ENCODE data around the gene ZNF260.

GRCh38 chr19:36488846-36489117 is 39.3 kb downstream of the ZNF260 start:
- TF ChIP-seq, protein P1, sequence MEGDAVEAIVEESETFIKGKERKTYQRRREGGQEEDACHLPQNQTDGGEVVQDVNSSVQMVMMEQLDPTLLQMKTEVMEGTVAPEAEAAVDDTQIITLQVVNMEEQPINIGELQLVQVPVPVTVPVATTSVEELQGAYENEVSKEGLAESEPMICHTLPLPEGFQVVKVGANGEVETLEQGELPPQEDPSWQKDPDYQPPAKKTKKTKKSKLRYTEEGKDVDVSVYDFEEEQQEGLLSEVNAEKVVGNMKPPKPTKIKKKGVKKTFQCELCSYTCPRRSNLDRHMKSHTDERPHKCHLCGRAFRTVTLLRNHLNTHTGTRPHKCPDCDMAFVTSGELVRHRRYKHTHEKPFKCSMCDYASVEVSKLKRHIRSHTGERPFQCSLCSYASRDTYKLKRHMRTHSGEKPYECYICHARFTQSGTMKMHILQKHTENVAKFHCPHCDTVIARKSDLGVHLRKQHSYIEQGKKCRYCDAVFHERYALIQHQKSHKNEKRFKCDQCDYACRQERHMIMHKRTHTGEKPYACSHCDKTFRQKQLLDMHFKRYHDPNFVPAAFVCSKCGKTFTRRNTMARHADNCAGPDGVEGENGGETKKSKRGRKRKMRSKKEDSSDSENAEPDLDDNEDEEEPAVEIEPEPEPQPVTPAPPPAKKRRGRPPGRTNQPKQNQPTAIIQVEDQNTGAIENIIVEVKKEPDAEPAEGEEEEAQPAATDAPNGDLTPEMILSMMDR (IDR thresholded peaks at IDR 0.05), result no peak
- TF ChIP-seq POLR2A (IDR thresholded peaks at IDR 0.05), result no peak
